Epithelial cell of prostate (primary cell): Measurements from ENCODE around the gene PLA2G15.

ENCODE experiments used
- DNase-seq: peaks from one replicate; pipeline ENCODE4 v3.0.0-alpha.2; 2011; ENCODE audit warnings: low read depth, low spot score
- H3K27ac ChIP-seq: fragments of 450-650 bp; 2 replicates; pipeline ENCODE4 v1.5.1; 2017; ENCODE audit warnings: mild to moderate bottlenecking

Gene PLA2G15

DNA sequence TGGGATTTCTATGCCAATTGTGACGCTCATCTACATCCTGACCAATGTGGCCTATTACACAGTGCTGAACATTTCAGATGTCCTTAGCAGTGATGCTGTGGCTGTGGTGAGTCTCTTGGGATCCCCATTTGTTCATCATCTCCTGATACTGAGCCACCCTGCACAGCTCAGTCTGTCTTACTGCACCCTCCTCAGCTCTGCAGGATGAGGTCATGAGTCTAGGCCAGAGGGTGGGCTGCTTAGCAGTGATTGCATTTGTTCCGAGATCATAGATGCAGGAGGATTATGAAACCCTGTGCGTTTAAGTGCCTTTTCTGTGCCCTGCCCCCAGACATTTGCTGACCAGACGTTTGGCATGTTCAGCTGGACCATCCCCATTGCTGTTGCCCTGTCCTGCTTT, 46.1 kb downstream of the PLA2G15 start:
- no peak overlapping the region for H3K27ac ChIP-seq
- no peak for DNase-seq

- no peak for DNase-seq
- no peak overlapping the region for H3K27ac ChIP-seq
Observed at GRCh38 chr16:68292425-68292824, 47.3 kb downstream of the PLA2G15 start.

DNA sequence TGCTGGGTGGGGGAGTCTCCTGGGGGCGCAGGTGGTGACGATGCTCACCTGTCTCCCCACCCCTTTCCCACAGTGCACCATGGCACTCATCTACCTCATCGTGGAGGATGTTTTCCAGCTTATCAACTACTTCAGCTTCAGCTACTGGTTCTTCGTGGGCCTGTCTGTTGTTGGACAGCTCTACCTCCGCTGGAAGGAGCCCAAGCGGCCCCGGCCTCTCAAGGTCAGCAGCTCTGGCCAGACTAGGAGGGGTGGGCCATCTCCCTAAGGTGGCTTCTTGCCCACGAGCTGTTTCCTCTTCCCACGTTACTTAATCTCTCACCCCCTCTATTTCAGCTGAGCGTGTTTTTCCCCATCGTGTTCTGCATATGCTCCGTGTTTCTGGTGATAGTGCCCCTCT, 51.1 kb downstream of the PLA2G15 start:
- no peak overlapping the region for H3K27ac ChIP-seq
- no peak for DNase-seq

DNA sequence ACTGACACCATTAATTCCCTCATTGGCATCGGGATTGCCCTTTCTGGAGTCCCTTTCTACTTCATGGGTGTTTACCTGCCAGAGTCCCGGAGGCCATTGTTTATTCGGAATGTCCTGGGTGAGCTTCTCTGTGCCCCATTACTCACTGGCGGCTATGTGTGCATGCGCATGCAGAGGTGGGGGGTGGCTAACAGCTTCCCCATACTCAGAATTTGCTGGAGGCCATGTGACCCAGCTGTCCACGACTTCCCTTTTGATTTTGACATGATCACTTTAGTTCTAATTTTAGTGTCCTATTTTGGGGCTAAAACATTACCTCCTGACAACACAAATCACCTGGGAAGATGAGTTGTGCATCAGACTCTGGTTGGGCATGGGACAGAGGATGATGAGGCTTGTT, 51.5 kb downstream of the PLA2G15 start:
- DNase-seq: no peak
- H3K27ac ChIP-seq: no peak overlapping the region

DNA sequence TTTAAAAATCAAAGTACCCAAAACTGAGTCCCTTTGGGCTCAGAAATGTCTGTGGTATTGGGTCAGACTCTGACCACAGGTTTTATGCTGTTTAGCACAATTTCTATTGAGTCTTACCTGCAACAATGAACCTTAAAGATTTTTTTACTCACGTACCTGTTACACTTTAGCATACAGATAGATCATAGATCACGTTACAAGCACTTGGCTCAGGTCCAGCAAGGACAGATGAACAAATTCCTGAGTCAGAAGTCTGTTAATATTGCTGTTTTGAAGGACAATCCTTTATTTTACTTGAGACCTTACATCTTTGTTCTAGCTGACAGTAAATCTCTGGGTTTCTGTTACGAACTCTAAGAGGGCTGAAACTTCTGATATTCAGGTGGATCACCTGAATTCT, 52.7 kb downstream of the PLA2G15 start:
- H3K27ac ChIP-seq: peak overlapping the region; percentile 80
- DNase-seq: no peak

- DNase-seq: no peak
- peak overlapping the region; percentile 80 for H3K27ac ChIP-seq
Observed at GRCh38 chr16:68298312-68298711, 53.1 kb downstream of the PLA2G15 start.

- DNase-seq: peak; percentile 62
- H3K27ac ChIP-seq: peak overlapping the region; percentile 80
Observed at GRCh38 chr16:68298907-68299561, 53.9 kb downstream of the PLA2G15 start.

DNA sequence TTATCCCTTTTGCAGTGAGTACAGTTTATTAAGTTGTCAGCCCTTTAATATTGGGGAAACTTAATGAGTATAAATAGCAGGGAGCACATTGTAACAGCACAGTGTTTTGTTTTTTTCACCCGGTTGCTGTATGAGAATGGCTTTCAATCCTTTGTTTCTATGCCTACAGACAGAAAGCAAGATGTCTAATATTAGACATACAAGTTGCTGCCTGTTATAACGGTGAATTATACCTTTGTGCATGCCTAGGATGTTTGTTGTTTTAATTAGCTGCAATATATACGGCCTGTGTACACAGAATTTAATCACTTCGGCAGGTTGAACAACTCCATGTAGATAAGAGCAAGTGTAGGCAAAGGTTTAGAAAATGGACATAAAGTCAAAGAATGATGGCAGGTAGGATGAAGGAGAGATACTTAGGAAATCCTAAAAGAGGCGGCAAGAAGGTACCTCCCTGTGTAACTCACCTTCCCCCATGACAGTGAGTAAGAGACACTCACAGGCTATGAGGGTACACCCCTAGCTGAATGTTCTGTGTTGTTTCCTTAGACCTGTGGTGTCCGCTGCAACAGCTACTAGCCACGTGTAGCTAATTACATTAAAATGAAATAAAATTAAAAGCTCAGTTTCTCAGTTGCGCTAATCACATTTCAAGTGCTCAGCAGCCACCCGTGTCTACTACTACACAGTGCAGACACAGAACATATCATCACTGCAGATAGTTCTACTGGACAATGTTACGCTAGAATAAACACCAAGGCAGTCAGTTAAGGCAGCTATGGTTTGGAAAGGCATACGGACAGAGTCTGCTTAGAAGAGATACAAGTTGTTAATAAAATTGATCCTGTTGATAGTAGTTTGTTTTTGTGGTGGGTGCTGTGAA, 54.6 kb downstream of the PLA2G15 start:
- H3K27ac ChIP-seq: peak overlapping the region; percentile 80

DNA sequence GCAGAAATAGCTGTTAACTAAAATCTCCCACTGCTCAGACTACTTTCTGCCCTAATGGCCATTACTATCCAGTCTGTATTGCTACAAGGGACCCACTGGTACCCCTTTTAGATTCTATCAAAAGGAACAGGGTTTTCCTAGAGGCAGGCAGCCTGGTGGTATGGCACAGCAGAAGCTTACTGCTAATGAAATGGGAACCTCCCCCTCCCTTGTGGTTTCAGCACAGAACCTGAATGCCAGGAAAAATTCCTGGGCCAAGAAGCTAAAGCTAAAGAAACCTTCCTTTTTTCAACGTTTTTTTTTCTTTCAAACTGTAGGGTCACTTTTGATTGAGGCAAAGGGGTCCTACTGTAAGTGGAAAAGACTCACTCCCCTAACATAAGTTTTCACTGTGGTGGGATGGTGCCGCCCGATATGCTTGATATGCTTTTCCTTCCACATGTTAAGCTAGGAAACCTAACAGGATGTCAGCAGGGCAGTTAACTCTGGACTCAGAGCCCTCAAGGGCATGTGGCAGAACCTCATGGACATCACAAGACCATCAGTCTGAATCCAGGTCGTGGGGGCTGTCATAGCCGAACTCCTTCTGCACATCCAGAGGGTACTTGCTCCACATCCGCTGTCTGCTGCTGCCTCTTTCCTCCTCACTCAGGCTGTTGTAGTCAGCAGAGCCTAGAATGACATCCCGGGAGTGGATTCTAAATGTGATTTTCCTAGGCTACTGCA, 55.7 kb downstream of the PLA2G15 start:
- DNase-seq: no peak
- H3K27ac ChIP-seq: peak overlapping the region; percentile 80

More for the DNA sequence above, 54.6 kb downstream of the PLA2G15 start:
- DNase-seq: peak; percentile 54

DNA sequence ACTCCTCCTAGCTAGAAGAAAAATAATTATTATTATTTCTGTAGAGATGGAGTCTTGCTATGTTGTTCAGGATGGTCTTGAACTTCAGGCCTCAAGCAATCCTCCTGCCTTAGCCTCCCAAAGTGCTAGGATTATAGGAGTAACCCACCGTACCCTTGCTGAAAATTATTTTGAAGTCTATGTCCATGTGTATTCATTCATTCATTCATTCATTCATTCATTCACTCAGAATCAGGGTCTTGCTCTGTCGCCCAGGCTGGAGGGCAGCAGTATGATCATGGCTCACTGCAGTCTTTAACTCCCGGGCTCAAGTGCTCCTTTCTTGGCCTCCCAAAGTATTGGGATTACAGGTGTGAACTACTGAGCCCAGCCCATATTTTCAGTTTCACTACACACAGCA, 61.5 kb downstream of the PLA2G15 start:
- H3K27ac ChIP-seq: no peak overlapping the region
- DNase-seq: no peak

GRCh38 chr16:68309799-68310198, 64.6 kb downstream of the PLA2G15 start:
- no peak for DNase-seq
- no peak overlapping the region for H3K27ac ChIP-seq

DNA sequence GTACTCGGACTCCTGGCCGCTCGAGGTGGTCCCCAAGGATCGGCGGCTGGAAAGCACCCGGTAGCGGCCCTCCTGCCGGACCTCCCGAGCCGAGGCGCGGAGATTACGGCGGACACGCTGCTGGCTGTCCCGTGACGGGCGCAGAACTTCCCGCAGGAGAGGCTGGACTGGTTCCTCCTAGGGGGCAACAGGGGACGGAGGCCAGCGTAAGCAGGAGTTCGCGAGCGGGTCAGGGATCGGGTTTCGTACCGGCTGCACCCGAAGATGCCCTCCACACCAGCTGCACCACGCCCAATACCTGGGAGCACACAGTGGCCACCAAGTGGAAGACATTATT, 65.2 kb downstream of the PLA2G15 start:
- no peak for DNase-seq
- H3K27ac ChIP-seq: peak overlapping the region; percentile 67
